Bone marrow (tissue), 2 donors: ENCODE measurements around the gene EPS8L3.
A peak's percentile ranks its signal among the peaks of the same experiment; 100 is the strongest.
"Not testable (repeated sequence)": the region's sequence is repeated elsewhere in the genome, so short reads cannot be mapped to it uniquely, and the experiment has no call there.

Source experiments
- DNase-seq, 2 donors: peaks; one replicate each; lab custom pipeline; 2025; lab: John Stamatoyannopoulos, UW

Gene EPS8L3

GRCh38 chr1:109777980-109778625, 14.4 kb upstream of the EPS8L3 start:
- no peak for DNase-seq

DNA sequence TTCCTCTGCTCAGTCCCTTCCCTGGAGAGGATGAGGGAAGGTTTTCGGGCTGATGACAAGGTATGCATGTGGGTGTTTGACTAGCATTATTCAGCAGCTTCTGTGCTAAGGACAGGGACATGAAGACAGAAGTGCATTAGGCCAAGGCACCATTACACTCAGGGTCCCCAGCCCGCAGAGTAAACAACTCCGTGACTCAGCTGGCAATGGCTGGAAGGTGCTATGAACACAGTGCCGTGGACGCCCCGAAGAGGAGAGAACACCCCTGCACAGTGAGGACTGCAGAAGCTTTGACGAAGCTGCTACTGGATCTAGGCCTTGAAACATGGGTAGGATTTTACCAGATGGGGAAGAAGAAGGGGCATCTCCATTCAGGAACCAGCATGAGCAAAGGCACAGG, 13.7 kb upstream of the EPS8L3 start:
- DNase-seq, result no peak

- peak; percentile 6 to 49 for DNase-seq
These were observed 13.2 kb upstream of the EPS8L3 start for GRCh38 chr1:109776911-109777310.

DNA sequence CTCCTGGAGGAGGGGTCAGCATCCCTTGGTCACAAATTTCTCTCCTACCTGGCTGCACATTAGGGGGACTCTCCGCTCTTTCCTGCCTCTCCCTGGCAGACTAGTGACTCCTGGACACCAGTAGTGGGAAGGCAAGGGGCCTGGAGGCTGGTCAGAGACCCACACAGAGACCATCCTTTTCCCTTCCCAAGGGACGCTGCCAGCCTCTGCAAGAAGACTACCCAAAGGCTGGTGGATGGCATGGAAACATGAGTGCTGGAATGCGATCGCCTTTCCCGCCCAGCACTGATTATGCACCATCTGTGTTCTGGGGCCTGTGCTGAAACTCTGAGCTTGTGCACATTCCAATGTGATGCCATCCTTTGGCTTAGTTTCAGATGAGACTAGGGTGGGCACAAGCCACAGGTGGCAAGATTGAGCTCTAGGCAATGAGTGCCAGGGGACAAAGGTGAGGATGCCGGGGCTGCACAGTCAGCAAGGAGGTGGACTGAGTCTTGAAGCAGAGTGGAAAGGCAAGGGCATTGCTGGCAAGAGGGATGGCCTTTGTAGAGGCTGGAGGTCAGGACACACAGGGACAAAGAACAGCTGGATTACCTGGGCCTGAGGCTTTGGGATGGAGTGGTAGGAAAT, 12.6 kb upstream of the EPS8L3 start:
- DNase-seq, result no peak

GRCh38 chr1:109775398-109775797, 11.7 kb upstream of the EPS8L3 start:
- DNase-seq, result no peak

- no peak for DNase-seq
These were observed 10.3 kb upstream of the EPS8L3 start for GRCh38 chr1:109773900-109774485.

GRCh38 chr1:109773203-109773899, 9.6 kb upstream of the EPS8L3 start:
- peak; percentile 28 to 71 for DNase-seq

- no peak for DNase-seq
These were observed 9.0 kb upstream of the EPS8L3 start for GRCh38 chr1:109772658-109773202.

GRCh38 chr1:109771712-109772657, 8.3 kb upstream of the EPS8L3 start:
- DNase-seq, result no peak

GRCh38 chr1:109770331-109771095, 6.8 kb upstream of the EPS8L3 start:
- no peak for DNase-seq

DNA sequence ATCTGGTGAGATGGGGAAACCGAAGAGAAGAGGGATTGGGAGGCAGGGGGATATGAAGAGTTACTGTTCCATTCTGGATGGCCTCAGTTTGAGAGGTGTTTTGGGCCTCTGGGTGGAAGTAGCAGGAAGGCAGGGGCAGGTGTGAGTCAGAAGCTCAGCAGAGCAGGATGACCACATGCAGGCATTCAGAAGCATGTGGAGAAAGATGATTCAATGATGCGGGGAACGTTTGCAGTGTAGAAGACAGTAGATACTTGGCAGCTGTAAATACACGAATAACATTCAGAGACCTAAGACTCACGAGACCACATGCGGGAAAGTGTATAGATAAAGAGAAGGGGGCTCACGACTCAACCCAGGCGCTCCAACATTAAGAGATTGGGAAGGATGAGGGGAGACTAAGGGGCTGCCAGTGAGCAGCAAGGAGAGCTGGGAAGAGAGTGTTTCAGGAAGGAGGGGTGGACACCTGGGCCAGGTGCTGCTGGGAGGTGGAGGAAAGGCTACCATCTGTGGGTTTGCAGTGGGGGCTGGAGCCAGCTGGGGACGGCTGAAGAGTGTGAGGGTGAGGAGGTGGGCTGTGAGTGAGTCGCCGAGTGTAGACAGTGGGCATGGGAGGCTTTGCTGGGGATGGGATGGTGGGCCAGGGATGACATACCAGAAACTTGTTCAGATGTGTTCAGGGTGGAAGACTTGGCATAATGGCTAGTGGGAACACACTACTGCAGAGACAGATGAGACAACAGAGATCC, 5.8 kb upstream of the EPS8L3 start:
- no peak for DNase-seq

DNA sequence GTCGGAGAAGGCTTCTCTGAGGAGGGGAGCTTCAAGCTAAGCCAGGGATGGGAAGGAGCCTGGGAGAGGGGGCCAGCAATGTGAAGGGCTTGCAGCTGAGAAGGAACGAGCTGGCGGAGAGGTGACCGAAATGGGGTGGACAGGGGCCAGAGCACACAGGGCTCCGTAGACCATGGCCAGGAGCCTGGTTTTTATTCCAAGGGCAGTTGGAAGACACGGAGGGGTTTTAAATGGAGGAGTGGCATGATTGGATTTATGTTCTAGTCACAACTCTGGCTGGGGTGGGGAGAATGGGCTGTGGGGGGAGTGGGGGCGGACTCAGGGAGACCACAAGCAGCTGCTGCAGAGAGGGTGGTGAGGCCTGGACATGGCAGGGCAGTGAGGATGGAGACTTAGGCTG, 5.1 kb upstream of the EPS8L3 start:
- no peak for DNase-seq

- DNase-seq, result no peak
These were observed 4.6 kb upstream of the EPS8L3 start for GRCh38 chr1:109768335-109768650.

DNA sequence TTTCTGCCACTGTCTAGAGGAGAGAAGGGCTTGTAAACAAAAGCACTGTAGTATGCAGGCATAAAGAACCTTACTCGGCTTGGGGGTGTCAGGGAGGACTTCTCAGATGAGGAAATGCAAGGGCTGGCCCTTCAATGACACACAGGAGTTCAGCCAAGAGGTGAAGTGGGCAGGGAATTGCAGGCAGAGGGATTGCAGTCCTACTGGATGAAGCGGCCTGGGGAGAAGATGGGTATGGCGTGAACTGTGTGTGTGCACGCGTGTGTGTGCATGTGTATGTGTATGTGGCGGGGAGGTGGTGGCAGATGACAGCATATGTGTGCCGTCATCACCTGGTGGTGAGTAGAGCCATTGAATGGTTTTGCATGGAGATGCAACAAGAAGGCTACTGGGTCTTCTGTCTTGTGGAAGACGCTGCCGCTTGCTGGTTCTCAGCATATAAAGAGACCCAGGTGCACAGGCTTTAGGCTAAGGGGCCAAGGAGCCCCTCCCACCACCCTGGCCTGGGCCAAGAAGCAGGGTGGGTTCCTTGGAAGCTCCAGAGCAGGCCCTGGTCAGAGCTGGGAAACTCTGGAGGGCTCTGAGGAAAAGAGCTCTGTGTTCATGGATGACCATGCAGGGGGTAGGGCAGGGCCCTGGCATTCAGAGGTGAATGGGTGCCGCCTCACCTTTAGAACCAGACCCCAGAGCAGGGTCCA, 4.1 kb upstream of the EPS8L3 start:
- DNase-seq, result no peak

GRCh38 chr1:109766991-109767636, 3.4 kb upstream of the EPS8L3 start:
- not testable (repeated sequence) for DNase-seq

DNA sequence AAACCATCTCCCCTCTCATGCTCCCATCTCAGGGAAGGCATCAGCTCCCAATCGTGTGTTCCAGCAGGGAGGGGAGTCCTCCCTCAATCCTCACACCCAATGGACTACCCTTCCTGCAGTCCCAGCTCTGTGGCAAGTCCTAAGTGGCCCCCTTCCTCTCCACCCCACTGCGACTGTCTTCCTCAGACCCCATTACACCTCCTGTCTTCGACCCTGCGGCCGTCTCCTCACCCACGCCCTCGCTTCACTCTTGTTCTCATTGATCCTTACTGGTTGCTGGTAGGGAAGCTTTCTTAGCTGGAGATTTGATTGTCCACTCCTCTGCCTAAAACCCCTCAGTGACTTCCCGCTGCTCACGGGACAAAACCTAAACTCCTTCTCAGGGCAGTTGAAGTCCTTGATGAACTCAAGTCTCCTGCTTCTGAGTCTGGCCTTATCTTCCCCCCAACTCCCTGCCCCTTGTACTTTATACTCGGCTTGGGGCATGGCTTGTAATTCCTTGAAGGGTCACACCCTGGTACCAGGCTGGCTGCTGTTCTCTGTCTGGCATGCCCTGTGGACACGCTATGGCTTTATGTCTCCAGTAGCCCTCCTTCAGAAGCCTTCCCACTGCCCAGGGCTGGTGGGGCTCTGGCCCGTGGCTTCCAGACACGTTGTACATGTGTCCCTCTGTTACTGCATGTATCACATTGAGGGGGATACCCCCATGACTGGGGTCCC, 2.3 kb upstream of the EPS8L3 start:
- DNase-seq, result no peak

DNA sequence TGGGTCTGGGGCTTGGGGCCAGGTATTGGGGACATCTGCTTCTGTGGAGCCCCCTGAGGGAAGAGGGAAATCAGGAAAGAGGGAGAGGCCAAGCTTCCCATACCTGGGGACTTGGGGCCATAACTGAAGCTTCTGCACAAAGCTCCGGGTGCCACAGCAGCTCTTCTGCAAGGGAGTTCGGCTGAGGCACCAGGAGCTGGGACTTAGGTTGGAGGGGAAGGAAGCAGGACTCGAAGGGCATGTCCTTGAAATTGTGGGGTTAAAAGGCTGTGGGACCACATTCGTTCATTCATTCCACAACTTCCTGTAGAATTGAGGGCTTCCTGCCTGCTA, 1.7 kb upstream of the EPS8L3 start:
- DNase-seq, result no peak
